ENCODE results near the gene ZMAT5.

ZMAT5 gene

GRCh38 chr22:29765905-29766631 is 739 bp downstream of the ZMAT5 start:
- no peak for TF ChIP-seq RAD21 (IDR thresholded peaks at IDR 0.05; ENCODE audit: low read depth)
- no peak for TF ChIP-seq CEBPB (IDR thresholded peaks at IDR 0.05)
- no peak for TF ChIP-seq FOXM1 (IDR thresholded peaks at IDR 0.05; ENCODE audit: borderline replicate concordance, low read depth)
- no peak for TF ChIP-seq REST (IDR thresholded peaks at IDR 0.05; ENCODE audit: low read depth)
- TF ChIP-seq ZBTB7A (IDR thresholded peaks at IDR 0.05; ENCODE audit: low read depth): no peak
- TF ChIP-seq MAX (IDR thresholded peaks at IDR 0.05): no peak
- TF ChIP-seq USF1 (IDR thresholded peaks at IDR 0.05): no peak
- no peak for TF ChIP-seq YY1 (IDR thresholded peaks at IDR 0.05; ENCODE audit: low read depth)
- no peak for TF ChIP-seq NFIC (IDR thresholded peaks at IDR 0.05)
- no peak for TF ChIP-seq TEAD4 (IDR thresholded peaks at IDR 0.05)

GRCh38 chr22:29762263-29762662 is 4.5 kb downstream of the ZMAT5 start:
- no peak for TF ChIP-seq USF1 (IDR thresholded peaks at IDR 0.05)

GRCh38 chr22:29758959-29759358 is 7.8 kb downstream of the ZMAT5 start:
- TF ChIP-seq REST (IDR thresholded peaks at IDR 0.05; ENCODE audit: low read depth): no peak
- TF ChIP-seq USF1 (IDR thresholded peaks at IDR 0.05): no peak
- TF ChIP-seq ZBTB7A (IDR thresholded peaks at IDR 0.05; ENCODE audit: low read depth): no peak
- TF ChIP-seq CEBPB (IDR thresholded peaks at IDR 0.05): no peak
- TF ChIP-seq TCF12 (IDR thresholded peaks at IDR 0.05; ENCODE audit: low read depth): no peak
- TF ChIP-seq CREB1 (IDR thresholded peaks at IDR 0.05; ENCODE audit: low read depth): no peak
- TF ChIP-seq MAX (IDR thresholded peaks at IDR 0.05): no peak
- TF ChIP-seq EP300 (IDR thresholded peaks at IDR 0.05; ENCODE audit: borderline replicate concordance): no peak
- TF ChIP-seq RAD21 (IDR thresholded peaks at IDR 0.05; ENCODE audit: low read depth): no peak
- no peak for TF ChIP-seq NFIC (IDR thresholded peaks at IDR 0.05)
- no peak for TF ChIP-seq FOXM1 (IDR thresholded peaks at IDR 0.05; ENCODE audit: borderline replicate concordance, low read depth)
- TF ChIP-seq YY1 (IDR thresholded peaks at IDR 0.05; ENCODE audit: low read depth): no peak
- TF ChIP-seq TAF1 (IDR thresholded peaks at IDR 0.05; ENCODE audit: low read depth): no peak
- TF ChIP-seq EGR1 (IDR thresholded peaks at IDR 0.05): no peak
- TF ChIP-seq TEAD4 (IDR thresholded peaks at IDR 0.05): no peak

- no peak for TF ChIP-seq CEBPB (IDR thresholded peaks at IDR 0.05)
These were observed 8.7 kb downstream of the ZMAT5 start for GRCh38 chr22:29758068-29758622.

GRCh38 chr22:29757096-29757495 is 9.7 kb downstream of the ZMAT5 start:
- TF ChIP-seq REST (IDR thresholded peaks at IDR 0.05; ENCODE audit: low read depth) (no peak), CREB1 (IDR thresholded peaks at IDR 0.05; ENCODE audit: low read depth) (no peak), USF1 (IDR thresholded peaks at IDR 0.05) (no peak), MAX (IDR thresholded peaks at IDR 0.05) (no peak), CEBPB (IDR thresholded peaks at IDR 0.05) (no peak), TEAD4 (IDR thresholded peaks at IDR 0.05) (no peak), FOXM1 (IDR thresholded peaks at IDR 0.05; ENCODE audit: borderline replicate concordance, low read depth) (no peak), ZBTB7A (IDR thresholded peaks at IDR 0.05; ENCODE audit: low read depth) (no peak), TCF12 (IDR thresholded peaks at IDR 0.05; ENCODE audit: low read depth) (no peak), NFIC (IDR thresholded peaks at IDR 0.05) (no peak), TAF1 (IDR thresholded peaks at IDR 0.05; ENCODE audit: low read depth) (no peak), RAD21 (IDR thresholded peaks at IDR 0.05; ENCODE audit: low read depth) (no peak), EP300 (IDR thresholded peaks at IDR 0.05; ENCODE audit: borderline replicate concordance) (no peak), EGR1 (IDR thresholded peaks at IDR 0.05) (no peak)
